Measurements from ENCODE around the gene FAM107B.
"Not testable (repeated sequence)": the region's sequence is repeated elsewhere in the genome, so short reads cannot be mapped to it uniquely, and the experiment has no call there.

Gene FAM107B

DNA sequence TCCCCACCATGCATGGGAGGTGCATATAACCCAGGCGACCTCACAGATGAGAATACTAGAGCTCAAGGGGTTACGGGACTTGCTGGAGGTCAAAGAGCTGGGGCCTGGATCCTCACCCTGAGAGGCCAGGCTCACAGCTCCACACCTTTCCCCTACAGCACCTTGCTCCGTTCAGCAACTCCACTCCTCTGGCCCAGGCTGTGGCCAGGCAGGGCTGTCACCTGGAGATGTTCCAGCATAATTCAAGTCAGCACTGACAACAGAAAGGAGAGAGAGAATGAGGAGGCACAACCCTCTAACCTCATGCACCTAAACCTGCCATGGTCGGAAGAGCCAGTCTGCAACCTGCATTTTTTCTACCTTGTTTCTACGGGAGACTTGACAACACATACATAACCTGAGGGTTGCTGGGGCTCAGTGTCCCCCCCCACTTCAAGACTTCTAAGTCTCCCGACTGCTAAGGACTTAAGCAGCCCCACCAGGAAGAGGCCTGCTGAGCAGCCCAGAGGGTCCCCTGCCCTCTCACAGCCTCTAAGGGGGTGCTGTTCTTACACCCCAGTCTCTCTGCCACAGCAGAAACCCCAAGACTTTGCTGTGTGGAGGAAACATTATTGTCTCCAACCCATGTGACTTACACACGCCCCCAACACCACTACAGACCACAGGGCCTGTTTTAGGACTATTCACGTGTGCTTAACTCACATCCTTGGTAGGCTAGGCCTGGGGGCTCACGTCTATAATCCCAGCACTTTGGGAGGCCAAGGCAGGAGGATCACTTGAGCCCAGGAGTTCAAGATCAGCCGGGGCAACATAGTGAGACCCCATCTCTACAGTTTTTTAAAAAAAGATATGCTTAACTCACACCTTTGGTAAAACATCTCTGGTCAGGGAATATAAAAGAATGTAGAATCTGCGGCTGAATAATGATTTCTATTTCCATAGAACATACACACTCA lies 175.6 kb downstream of the FAM107B start:
- TF ChIP-seq, protein P1, sequence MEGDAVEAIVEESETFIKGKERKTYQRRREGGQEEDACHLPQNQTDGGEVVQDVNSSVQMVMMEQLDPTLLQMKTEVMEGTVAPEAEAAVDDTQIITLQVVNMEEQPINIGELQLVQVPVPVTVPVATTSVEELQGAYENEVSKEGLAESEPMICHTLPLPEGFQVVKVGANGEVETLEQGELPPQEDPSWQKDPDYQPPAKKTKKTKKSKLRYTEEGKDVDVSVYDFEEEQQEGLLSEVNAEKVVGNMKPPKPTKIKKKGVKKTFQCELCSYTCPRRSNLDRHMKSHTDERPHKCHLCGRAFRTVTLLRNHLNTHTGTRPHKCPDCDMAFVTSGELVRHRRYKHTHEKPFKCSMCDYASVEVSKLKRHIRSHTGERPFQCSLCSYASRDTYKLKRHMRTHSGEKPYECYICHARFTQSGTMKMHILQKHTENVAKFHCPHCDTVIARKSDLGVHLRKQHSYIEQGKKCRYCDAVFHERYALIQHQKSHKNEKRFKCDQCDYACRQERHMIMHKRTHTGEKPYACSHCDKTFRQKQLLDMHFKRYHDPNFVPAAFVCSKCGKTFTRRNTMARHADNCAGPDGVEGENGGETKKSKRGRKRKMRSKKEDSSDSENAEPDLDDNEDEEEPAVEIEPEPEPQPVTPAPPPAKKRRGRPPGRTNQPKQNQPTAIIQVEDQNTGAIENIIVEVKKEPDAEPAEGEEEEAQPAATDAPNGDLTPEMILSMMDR (IDR thresholded peaks at IDR 0.05; ENCODE audit: low read depth, low read length) = no peak
- H3K4me3 ChIP-seq (ENCODE audit: low read depth, low read length) = no peak overlapping the region
- in situ Hi-C loops (cut with HindIII; ENCODE audit: low sequenced_read_pairs) = no loop called here
- DNase-seq (ENCODE audit: low read depth, low spot score) = no peak

DNA sequence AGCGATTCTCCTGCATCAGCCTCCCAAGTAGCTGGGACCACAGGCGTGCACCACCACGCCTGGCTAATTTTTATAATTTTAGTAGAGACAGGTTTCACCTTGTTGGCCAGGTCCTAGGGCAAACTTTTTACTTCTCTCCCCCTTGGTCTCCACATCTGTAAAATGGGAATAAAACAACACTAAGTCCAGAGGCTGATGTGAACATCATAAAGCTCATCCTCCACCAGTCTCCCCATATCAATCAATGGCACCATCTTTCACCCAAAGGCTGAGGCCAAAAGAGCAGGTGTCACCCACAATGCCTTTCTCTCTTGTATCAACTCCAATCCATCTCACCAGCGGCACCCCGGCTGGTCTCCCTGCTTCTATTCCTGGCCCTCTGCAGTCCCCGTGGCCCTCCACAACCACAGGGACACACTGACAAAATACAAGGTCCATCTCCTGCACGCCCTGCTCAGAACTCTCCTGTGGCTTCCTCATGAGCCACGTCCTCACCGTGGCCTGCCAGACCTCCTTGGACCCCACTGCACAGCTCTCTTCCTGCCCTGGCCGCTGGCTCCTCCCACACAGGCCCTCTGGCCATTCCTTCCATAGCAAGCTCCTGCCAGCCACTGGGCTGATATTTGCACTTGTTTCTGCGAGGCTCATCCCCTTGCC lies 179.0 kb downstream of the FAM107B start:
- H3K4me3 ChIP-seq (ENCODE audit: low read depth, low read length) = no peak overlapping the region
- in situ Hi-C loops (cut with HindIII; ENCODE audit: low sequenced_read_pairs) = no loop called here
- TF ChIP-seq, protein P1 (IDR thresholded peaks at IDR 0.05; ENCODE audit: low read depth, low read length) = no peak
- no peak for DNase-seq (ENCODE audit: low read depth, low spot score)

DNA sequence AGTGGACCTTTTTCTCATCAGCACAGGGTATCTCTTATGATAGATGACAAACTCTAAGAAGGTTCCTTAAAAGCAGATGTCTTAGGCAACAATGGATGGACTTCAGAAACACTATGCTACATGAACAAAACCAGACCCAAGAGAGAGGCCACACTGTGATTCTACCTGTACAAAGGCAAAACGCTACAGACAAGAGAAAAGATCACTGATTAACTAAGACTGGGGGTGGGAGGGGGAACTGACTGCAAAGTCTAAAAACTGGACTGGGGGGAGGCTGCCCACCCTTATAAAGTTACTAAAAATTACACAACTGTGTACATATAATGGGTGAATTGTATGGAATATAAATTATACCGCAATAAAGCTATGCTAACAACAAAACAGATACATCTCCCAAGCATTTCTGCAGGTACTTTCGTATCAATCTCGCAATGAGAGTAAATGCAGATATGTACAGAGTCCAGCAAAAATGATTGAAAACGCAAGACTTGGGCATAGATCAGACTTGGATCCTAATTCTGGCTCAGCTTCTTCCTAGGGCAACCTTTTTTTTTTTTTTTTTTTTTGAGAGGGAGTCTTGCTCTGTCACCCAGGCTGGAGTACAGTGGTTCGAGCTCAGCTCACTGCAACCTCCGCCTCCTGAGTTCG lies 179.7 kb downstream of the FAM107B start:
- in situ Hi-C loops (cut with HindIII; ENCODE audit: low sequenced_read_pairs) = no loop called here
- H3K4me3 ChIP-seq (ENCODE audit: low read depth, low read length) = no peak overlapping the region
- TF ChIP-seq, protein P1 (IDR thresholded peaks at IDR 0.05; ENCODE audit: low read depth, low read length) = no peak
- no peak for DNase-seq (ENCODE audit: low read depth, low spot score)

DNA sequence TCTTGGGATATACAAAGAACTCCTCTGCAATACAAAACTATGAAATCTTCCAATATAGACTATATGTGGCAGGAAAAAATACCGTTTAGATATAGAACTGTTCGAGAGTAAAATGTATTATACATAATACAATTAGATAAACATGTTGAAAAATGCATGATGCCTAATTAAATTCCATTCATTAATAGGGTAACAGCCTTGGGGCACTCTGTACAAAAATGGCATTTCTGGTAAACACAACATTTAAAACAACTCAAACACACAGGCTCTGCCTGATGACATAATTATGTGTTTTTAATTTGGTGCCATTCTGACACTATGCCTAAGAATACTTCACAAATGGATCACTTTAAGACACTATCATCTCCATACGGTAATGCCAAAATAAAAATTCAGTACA lies 180.9 kb downstream of the FAM107B start:
- in situ Hi-C loops (cut with HindIII; ENCODE audit: low sequenced_read_pairs) = no loop called here
- TF ChIP-seq, protein P1 (IDR thresholded peaks at IDR 0.05; ENCODE audit: low read depth, low read length) = no peak
- H3K4me3 ChIP-seq (ENCODE audit: low read depth, low read length) = no peak overlapping the region
- DNase-seq (ENCODE audit: low read depth, low spot score) = no peak

DNA sequence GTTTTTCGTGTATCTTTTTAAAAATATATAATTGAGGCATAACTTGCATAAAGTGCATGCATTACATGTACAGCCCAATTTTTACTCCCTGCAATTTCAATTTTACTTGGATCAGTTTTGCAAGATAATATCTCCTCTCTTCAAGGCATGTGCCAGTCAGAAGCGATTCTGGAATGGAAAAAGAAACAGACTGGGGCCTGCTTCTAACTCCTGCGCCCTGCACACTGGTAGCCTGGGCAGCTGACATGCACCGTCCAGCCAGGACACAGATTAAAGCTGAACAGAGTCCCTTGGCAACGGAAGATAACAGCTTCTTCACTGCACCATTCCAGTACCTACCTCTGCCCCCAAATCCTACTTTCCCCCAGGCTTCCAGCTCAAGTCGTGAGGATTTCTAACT lies 182.1 kb downstream of the FAM107B start:
- TF ChIP-seq, protein P1 (IDR thresholded peaks at IDR 0.05; ENCODE audit: low read depth, low read length) = no peak
- DNase-seq (ENCODE audit: low read depth, low spot score) = no peak
- in situ Hi-C loops (cut with HindIII; ENCODE audit: low sequenced_read_pairs) = no loop called here
- H3K4me3 ChIP-seq (ENCODE audit: low read depth, low read length) = no peak overlapping the region

DNA sequence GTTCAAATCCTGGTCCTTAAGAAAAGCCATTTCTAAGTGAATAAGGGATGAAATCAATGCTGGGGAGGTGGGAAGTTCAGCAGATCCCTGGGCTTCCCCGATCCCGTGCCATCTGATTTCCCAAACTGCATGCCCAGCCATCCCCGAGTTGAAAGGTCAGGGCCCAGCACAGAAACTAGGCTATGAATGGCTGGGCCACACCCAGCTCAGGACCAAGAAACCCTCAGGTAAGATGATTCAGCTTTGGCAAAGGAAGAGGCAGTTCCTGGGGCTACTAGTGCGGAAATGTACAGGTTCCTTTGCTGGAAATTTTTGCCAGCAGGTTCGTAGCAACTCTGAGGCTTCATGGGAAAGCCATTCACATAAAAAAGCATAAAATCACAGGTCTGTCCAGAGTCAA lies 182.7 kb downstream of the FAM107B start:
- TF ChIP-seq, protein P1 (IDR thresholded peaks at IDR 0.05; ENCODE audit: low read depth, low read length) = no peak
- H3K4me3 ChIP-seq (ENCODE audit: low read depth, low read length) = no peak overlapping the region
- no peak for DNase-seq (ENCODE audit: low read depth, low spot score)
- in situ Hi-C loops (cut with HindIII; ENCODE audit: low sequenced_read_pairs) = no loop called here

DNA sequence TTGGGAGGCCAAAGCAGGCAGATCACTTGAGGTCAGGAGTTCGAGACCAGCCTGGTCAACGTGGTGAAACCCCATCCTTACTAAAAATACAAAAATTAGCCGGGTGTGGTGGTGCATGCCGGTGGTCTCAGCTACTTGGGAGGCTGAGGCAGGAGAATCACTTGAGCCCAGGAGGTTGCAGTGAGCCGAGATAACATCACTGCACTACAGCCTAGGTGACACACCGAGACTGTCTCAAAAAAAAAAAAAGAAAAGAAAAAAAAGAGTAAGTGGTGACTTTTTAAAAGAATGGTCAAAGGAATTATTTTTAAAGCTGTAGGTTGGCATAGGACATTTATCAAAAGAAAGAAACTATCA lies 185.8 kb downstream of the FAM107B start:
- not testable (repeated sequence) for H3K4me3 ChIP-seq (ENCODE audit: low read depth, low read length)

More for the DNA sequence above, 185.8 kb downstream of the FAM107B start:
- in situ Hi-C loops (cut with HindIII; ENCODE audit: low sequenced_read_pairs); DNase-seq (ENCODE audit: low read depth, low spot score): not testable (repeated sequence)
